Right lobe of liver (tissue), 6 donors: ENCODE data around the gene FRMD4A. TPM values are rescaled to one million over a fixed set of nuclear protein-coding genes. Genes with fewer than 3 reads are reported as not detected.
A peak's percentile ranks its signal among the peaks of the same experiment; 100 is the strongest.
"Not testable (repeated sequence)": the region's sequence is repeated elsewhere in the genome, so short reads cannot be mapped to it uniquely, and the experiment has no call there.

Experiments used
- ATAC-seq, 4 donors: fragments of 200-7000 bp; cut with Tn5 transposase; one replicate each; pipeline ENCODE4 v1.9.1; 2020; ENCODE audit warnings: mild to moderate bottlenecking in 4 of 4, moderate library complexity in 4 of 4
- DNase-seq, 3 donors: peaks; one replicate each; pipeline ENCODE4 v3.0.0-alpha.2; 2020
- H3K27ac ChIP-seq, 3 donors: fragments of 200-600 bp; one replicate each; pipeline ENCODE4 v1.8.0; 2022
- H3K27me3 ChIP-seq, 2 donors: fragments of 200-600 bp; one replicate each; pipeline ENCODE4 v1.8.0; 2022
- H3K36me3 ChIP-seq, 4 donors: fragments of 200-600 bp; sonication (generic) in 1 of 4; one replicate each; pipeline versions ENCODE4 v1.5.1 to v1.8.0; 2017 to 2022; ENCODE audit warnings: control low read depth in 1 of 4
- H3K4me1 ChIP-seq, 4 donors: fragments of 200-600 bp; sonication (generic) in 1 of 4; one replicate each; pipeline versions ENCODE4 v1.5.1 to v1.8.0; 2017 to 2022; ENCODE audit warnings: control low read depth in 1 of 4
- H3K4me3 ChIP-seq, 3 donors: fragments of 200-600 bp; one replicate each; pipeline ENCODE4 v1.8.0; 2022
- H3K9me3 ChIP-seq, 4 donors: fragments of 200-600 bp; sonication (generic) in 1 of 4; one replicate each; pipeline versions ENCODE4 v1.5.1 to v1.8.0; 2017 to 2022; ENCODE audit warnings: control low read depth in 1 of 4
- CTCF ChIP-seq, 4 donors: fragments of 200-600 bp in 3 of 4; fragments of 450-650 bp in 1 of 4; IDR thresholded peaks; one replicate each; pipeline versions ENCODE4 v1.5.1 to v1.8.0; 2016 to 2022; ENCODE audit warnings: antibody characterized with exemption in 4 of 4, mild to moderate bottlenecking in 2 of 4
- POLR2A ChIP-seq: fragments of 450-650 bp; IDR thresholded peaks from one replicate; pipeline ENCODE4 v1.6.1; 2017; ENCODE audit warnings: antibody characterized with exemption, mild to moderate bottlenecking
- WGBS: methylation state at CpG from one replicate; pipeline ENCODE4 v1.1.6; 2018; ENCODE audit warnings: low coverage, low lambda C conversion rate; ENCODE audit not compliant: insufficient coverage; ENCODE audit errors: missing lambda C conversion rate; 5-methylcytosine and 5-hydroxymethylcytosine counted together
- intact Hi-C, 2 donors: fragments of 100-400 bp; cut with DNase I; formaldehyde crosslinking; loops; one replicate each; pipeline versions ENCODE4 v1.11.2 to v1.14.1; 2022
- total RNA-seq, 6 experiments: library from RNA; depleted of rRNA in 2 of 6; stranded (reverse); fragments of >200 nt in 2 of 6; fragmentation: NEBNext Ultra II Directional in 3 of 6; extraction: Animal tissue kit (Norgen Biotek cat#: 25700) in 3 of 6; gene quantifications; one replicate each; pipeline versions ENCODE4 v1.1.0 to v1.2.4, GENCODE V29; 2016 to 2023
- donor health status: DM: no; HTN: yes; CAD: no.
- donor health status: DM: no; HTN: no; CAD: no.
- donor health status: DM: no; HTN: no; CAD: no.
- donor health status: DM: no; HTN: yes; CAD: no.
- donor health status: DM: no; HTN: yes; CAD: no.

The FRMD4A gene
- total RNA-seq, 6 experiments from 2014 or later: 8.4 to 22.8 (median 13.3) TPM

- Histone ChIP-seq H3K27me3 (no peaks in the 10 kb centered on the region), H3K27ac (peak overlapping the region; percentile 20 to 60 (median 51)), H3K4me1 (peaks cover 0 to 7% (median 3%) of the 10 kb centered on the region in 4 donors), H3K9me3 (no peaks in the 10 kb centered on the region), H3K4me3 (peak overlapping the region; percentile 43 to 61 (median 53)), H3K36me3 (no peaks in the 10 kb centered on the region)
- no peak for DNase-seq
- WGBS: 28% methylated on average over 7 of the region's 8 CpGs
- TF ChIP-seq CTCF (IDR thresholded peaks at IDR 0.05) (no peak), POLR2A (no peak)
- peak; percentile 2 to 53 (median 23) for ATAC-seq
- intact Hi-C loops: no loop called here
Observed at GRCh38 chr10:13717571-13717935, 613.2 kb downstream of the FRMD4A start.

- TF ChIP-seq CTCF (IDR thresholded peaks at IDR 0.05): no peak
- no peak for TF ChIP-seq POLR2A
- Histone ChIP-seq H3K4me1 (peaks cover 0 to 7% (median 3%) of the 10 kb centered on the region in 4 donors), H3K9me3 (no peaks in the 10 kb centered on the region), H3K4me3 (no peak overlapping the region), H3K27me3 (no peaks in the 10 kb centered on the region), H3K36me3 (no peaks in the 10 kb centered on the region), H3K27ac (no peak overlapping the region)
- intact Hi-C loops: no loop called here
- WGBS: 77% methylated on average over 10 of the region's 10 CpGs
- ATAC-seq (no peak), DNase-seq (no peak)
Observed at GRCh38 chr10:13716081-13717071, 614.3 kb downstream of the FRMD4A start.

- H3K9me3 ChIP-seq, intact Hi-C loops, H3K4me3 ChIP-seq, H3K36me3 ChIP-seq, DNase-seq, H3K27me3 ChIP-seq, H3K4me1 ChIP-seq, H3K27ac ChIP-seq, ATAC-seq: not testable (repeated sequence)
- WGBS: 65% methylated on average over 2 of the region's 5 CpGs
Observed at GRCh38 chr10:13715596-13715995, 615.1 kb downstream of the FRMD4A start.

- TF ChIP-seq POLR2A: no peak
- no peak for TF ChIP-seq CTCF (IDR thresholded peaks at IDR 0.05)
- no peaks in the 10 kb centered on the region for H3K36me3 ChIP-seq
- no peak for DNase-seq
- ATAC-seq: no peak
- WGBS: 85% methylated on average over 5 of the region's 5 CpGs
- H3K27ac ChIP-seq: no peak overlapping the region
- H3K4me1 ChIP-seq: peaks cover 0 to 7% (median 3%) of the 10 kb centered on the region in 4 donors
- no peaks in the 10 kb centered on the region for H3K27me3 ChIP-seq
- intact Hi-C loops: no loop called here
- H3K9me3 ChIP-seq: no peaks in the 10 kb centered on the region
- H3K4me3 ChIP-seq: no peak overlapping the region
Observed at GRCh38 chr10:13715100-13715499, 615.6 kb downstream of the FRMD4A start.
